Left hindlimb (tissue), 1 donor: ENCODE results near the gene ATP6V0E2.
"Not testable (repeated sequence)": the region's sequence is repeated elsewhere in the genome, so short reads cannot be mapped to it uniquely, and the experiment has no call there.

ENCODE experiments used
- DNase-seq: peaks from one replicate; pipeline ENCODE4 v3.0.0-alpha.2; 2018

The ATP6V0E2 gene

DNA sequence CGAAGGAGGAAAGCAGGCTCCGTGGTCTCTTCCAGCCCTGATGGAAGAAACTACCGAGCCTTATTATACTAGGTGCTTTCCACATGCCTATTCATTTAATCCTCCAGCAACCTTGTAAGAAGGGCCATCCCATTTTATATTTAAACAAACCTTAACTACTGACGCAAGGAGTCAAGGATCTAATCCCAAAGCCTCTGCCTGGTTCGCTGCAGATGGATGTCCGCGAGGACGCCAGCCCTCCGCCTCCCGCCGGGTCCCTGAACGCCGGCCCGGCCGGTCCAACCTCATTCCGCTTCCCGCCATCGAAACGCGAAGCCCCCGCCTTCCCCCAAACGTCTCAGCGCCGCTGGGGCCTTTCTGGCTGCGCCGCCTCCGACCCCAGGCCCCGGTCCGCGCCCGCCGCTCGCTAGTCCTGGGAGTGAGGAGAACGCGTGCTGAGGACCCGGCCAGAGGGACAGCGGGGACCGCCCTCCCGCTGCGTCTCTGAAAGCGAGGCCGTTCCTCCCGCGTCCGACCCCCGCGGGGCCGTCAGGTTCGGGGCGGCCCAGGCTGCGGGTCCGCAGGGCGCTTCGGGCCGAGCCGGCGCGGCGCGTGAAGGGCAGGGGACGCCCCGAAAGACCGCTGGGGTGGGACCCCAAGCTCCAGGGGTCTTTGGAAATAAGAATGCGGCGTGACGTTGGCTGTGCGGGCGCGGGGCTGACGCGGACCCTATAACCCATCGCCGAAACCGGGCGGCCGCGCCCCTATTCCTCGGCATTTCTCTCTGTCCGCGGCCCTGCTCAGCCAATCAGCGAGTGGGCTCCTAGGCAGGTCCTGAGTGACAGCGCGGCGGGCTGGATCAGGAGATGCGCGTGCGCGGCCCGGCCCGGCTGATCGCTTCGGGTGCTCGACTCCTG lies at the start of gene ATP6V0E2:
Gene ATP6V0E2 (plus strand): TSS at position 896 of the 896 bp plus-strand sequence. CDS start 97 bp downstream, outside the sequence.
- peak; percentile 94 for DNase-seq

DNA sequence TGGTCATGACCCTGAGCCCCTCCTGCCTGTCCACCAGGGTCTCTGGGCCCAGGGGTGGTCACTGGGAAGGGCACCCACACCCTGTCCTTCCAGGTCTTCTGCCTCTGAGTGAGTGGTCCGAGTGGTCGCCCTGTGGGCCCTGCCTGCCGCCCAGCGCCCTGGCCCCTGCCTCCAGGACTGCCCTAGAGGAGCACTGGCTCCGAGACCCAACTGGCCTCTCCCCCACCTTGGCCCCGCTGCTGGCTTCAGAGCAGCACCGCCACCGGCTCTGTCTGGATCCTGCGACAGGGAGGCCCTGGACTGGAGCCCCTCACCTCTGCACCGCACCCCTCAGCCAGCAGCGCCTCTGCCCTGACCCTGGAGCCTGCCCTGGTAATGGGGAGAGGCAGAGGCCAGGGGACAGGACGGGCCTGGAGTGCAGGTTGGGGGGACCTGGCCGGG lies 49.4 kb upstream of the ATP6V0E2 start:
- DNase-seq = no peak

GRCh38 chr7:149824748-149825566 lies 48.8 kb upstream of the ATP6V0E2 start:
- DNase-seq = no peak

DNA sequence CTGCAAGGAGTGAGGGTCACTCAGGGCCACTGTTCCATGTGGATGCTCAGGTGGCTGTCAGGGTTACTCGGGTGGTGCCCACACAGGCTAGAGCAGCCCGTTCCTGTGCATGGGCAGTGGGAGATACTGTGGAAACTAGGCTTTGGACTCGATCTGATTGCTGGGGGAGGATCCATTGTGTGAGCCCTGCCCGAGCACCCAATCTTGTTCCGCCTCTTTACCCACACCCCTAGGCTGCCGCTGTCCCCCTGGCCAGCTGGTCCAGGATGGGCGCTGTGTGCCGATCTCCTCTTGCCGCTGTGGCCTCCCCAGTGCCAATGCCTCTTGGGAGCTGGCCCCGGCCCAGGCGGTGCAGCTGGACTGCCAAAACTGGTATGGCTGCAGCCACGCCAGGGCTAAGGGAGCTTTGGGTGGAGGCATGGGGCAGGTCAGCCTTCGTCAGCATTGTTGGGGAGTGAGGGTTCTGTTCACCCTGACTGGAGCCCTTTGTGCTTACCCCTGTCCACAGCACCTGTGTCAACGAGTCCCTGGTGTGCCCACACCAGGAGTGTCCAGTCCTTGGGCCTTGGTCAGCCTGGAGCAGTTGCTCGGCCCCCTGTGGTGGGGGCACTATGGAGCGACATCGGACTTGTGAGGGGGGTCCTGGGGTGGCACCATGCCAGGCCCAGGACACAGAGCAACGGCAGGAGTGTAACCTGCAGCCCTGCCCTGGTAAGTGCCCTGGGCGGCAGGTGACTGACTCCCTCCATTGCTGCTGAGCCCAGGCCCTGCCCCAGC lies 48.0 kb upstream of the ATP6V0E2 start:
- DNase-seq = no peak

GRCh38 chr7:149826344-149827088 lies 47.3 kb upstream of the ATP6V0E2 start:
- peak; percentile 23 for DNase-seq

GRCh38 chr7:149827089-149827981 lies 46.4 kb upstream of the ATP6V0E2 start:
- no peak for DNase-seq

DNA sequence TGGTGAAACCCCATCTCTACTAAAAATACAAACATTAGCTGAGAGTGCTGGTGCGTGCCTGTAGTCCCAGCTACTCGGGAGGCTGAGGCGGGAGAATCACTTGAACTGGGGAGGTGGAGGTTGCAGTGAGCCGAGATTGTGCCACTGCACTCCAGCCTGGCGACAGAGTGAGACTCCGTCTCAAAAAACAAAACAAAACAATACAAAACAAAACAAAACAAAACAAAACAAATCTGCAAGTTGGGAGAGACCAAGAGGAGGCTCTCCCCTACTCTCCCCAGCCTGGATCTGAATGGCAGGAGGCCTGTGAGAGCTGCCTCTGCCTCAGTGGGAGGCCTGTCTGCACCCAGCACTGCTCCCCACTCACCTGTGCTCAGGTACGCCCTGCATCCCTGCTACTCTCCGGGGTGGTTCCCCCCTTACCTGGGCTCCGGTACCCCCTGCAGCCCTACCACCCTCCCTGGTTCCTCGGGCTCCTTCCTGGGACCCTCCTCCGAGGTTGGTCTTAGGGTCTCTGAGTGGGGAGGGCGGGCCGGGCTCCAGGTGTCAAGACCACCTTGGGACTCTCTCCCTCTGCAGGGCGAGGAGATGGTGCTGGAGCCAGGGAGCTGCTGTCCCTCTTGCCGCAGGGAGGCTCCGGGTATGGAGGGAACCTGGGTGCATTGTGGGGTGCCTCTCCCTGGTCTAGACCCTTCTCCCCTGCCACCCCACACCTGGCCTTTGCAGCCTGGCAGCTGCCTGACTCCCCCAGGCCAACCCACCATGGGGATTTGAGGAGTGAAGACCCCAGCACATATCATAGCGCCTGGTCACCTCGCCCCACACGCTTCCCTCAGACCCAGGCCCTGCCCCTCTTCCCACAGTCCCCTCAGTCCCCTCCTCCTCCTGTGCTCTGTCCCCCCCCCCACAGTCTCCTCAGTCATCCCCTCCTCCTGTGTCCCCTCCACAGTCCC lies 45.1 kb upstream of the ATP6V0E2 start:
- DNase-seq = no peak

DNA sequence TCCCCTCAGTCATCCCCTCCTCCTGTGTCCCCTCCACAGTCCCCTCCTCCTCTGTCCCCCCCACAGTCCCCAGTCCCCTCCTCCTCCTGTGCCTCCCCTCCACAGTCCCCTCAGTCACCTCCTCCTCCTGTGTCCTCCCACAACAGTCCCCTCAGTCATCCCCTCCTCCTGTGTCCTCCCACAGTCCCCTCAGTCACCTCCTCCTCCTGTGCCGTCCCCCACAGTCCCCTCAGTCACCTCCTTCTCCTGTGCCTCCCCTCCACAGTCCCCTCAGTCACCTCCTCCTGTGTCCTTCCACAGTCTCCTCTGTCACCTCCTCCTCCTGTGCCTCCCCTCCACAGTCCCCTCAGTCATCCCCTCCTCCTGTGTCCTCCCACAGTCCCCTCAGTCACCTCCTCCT lies 43.2 kb upstream of the ATP6V0E2 start:
- DNase-seq = not testable (repeated sequence)

- no peak for DNase-seq
Observed at GRCh38 chr7:149830997-149831740, 42.6 kb upstream of the ATP6V0E2 start.

- DNase-seq = no peak
Observed at GRCh38 chr7:149831741-149832219, 42.0 kb upstream of the ATP6V0E2 start.

GRCh38 chr7:149832332-149833041 lies 41.3 kb upstream of the ATP6V0E2 start:
- DNase-seq = no peak

- DNase-seq = no peak
Observed at GRCh38 chr7:149833495-149834130, 40.2 kb upstream of the ATP6V0E2 start.

- no peak for DNase-seq
Observed at GRCh38 chr7:149834601-149835000, 39.2 kb upstream of the ATP6V0E2 start.

GRCh38 chr7:149836434-149836833 lies 37.3 kb upstream of the ATP6V0E2 start:
- no peak for DNase-seq

DNA sequence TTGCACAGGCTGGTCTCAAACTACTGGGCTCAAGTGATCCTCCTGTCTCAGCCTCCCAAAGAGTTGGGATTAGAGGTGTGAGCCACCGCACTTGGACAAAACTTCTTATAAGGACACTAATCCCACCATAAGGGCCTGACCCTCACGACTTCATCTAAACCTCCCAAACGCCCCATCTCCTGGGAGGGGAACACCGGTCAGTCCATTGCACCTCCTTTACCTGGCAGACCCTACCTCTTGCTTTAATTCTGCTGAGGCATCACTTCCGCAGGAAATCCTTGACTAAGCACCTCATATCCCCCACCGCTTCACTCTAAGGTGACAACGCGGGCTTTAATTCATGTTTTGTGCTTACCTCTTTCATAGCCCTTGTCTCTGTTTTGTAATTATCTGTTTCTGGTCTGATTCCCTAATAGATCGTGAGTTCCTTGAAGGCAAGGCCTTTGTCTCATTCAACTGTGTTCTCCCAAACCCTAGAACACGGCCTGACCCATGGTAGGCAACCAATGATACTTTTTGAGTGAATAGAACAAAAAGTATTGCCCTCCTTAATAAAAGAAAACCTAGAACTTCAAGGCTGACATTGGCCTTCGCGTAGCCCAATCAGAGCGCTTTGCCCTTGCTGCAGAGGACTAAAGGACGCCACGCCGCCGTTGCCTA lies 36.1 kb upstream of the ATP6V0E2 start:
- no peak for DNase-seq

DNA sequence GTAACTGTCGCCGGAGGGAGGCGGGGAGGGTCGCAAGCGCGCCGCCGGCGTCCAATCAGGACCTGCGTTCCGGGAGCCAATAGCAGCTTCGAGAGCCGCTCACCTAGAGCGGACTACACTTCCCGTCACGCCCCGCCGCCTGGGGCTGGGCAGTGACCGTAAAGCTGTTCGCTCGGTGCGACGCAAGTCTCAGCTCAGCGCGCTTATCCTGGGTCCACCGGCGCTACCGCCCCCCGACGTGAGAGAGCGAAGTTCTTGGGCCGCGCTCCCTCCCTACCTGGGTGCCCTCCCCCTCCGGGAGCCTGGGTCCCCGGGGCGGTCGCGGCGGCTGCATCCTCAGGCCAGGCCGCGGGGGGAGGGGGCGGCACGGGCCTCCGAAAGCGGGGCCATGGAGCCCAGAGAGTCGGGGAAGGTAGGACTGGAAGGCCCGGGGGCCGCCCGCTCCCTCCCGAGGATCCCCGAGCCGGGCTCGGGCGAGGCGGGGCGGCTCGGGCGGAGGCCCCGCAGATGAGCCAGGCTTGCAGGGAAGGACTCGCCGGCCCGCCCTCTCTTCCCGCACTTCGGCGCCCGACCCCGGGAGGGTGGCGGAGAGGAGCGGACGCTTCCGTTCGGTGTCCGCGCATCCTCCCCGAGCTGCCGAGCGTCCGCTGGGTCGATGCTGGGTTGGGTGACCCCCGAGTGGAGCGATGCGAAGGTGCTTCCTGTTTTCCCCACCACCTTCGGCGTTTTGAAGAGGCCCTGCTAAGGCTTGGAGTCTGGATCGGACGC lies 35.4 kb upstream of the ATP6V0E2 start, which contains the start of gene ZNF862:
Gene ZNF862 (plus strand): TSS at position 152 of the 768 bp plus-strand sequence. CDS start 237 bp downstream, at position 389.
- peak; percentile 98 for DNase-seq
